Breast epithelium (tissue), 4 donors: ENCODE data around the gene SMIM28. TPM values are rescaled to one million over a fixed set of nuclear protein-coding genes. Genes with fewer than 3 reads are reported as not detected.

Source experiments
- DNase-seq, 2 donors: peaks; one replicate each; pipeline ENCODE4 v3.0.0-alpha.2; 2019; ENCODE audit warnings: low spot score in 2 of 2
- H3K27ac ChIP-seq, 2 donors: fragments of 200-600 bp; sonication (generic) in 1 of 2; one replicate each; pipeline ENCODE4 v1.5.1; 2016 to 2019; ENCODE audit warnings: mild to moderate bottlenecking in 1 of 2
- H3K27me3 ChIP-seq, 2 donors: fragments of 200-600 bp; sonication (generic) in 1 of 2; one replicate each; pipeline versions ENCODE4 v1.5.1 to v1.6.0; 2017 to 2019; ENCODE audit warnings: control low read depth in 1 of 2, mild to moderate bottlenecking in 1 of 2
- H3K36me3 ChIP-seq: fragments of 200-600 bp; one replicate; pipeline ENCODE4 v1.5.1; 2019
- H3K4me1 ChIP-seq, 2 donors: fragments of 200-600 bp; sonication (generic); one replicate each; pipeline ENCODE4 v1.5.1; 2016 to 2019; ENCODE audit warnings: control low read depth in 1 of 2
- H3K4me3 ChIP-seq, 3 donors: fragments of 200-600 bp; sonication (generic); 1 replicate in 2 of 3; 2 replicates in 1 of 3; pipeline ENCODE4 v1.5.1; 2016 to 2019; ENCODE audit warnings: mild to moderate bottlenecking in 3 of 3, moderate library complexity in 2 of 3
- H3K9me3 ChIP-seq, 2 donors: fragments of 200-600 bp; sonication (generic) in 1 of 2; one replicate each; pipeline ENCODE4 v1.5.1; 2016 to 2019; ENCODE audit warnings: control low read depth in 1 of 2
- POLR2A ChIP-seq: fragments of 450-650 bp; IDR thresholded peaks from one replicate; pipeline ENCODE4 v1.6.1; 2016; ENCODE audit warnings: antibody characterized with exemption, mild to moderate bottlenecking, moderate library complexity
- POLR2AphosphoS5 ChIP-seq, 3 donors: sonication (generic); formaldehyde crosslinking; IDR thresholded peaks; one replicate each; pipeline ENCODE4 v1.6.1; 2017; ENCODE audit warnings: antibody characterized with exemption in 3 of 3
- intact Hi-C: fragments of 100-400 bp; cut with DNase I; formaldehyde crosslinking; loops from one replicate; pipeline ENCODE4 v1.15.1; 2023; ENCODE audit warnings: low total_unique reads
- total RNA-seq, 3 donors: library from RNA; depleted of rRNA; stranded (reverse); fragments of >200 nt; gene quantifications; one replicate each; pipeline ENCODE4 v1.1.0, GENCODE V29; 2016
- TF ChIP-seq, protein P1 (sequence below), 3 donors: fragments of 450-650 bp; IDR thresholded peaks; one replicate each; pipeline ENCODE4 v1.5.1; 2016 to 2017; ENCODE audit warnings: antibody characterized with exemption in 3 of 3, mild to moderate bottlenecking in 3 of 3, moderate library complexity in 3 of 3

SMIM28 gene
- total RNA-seq, 3 donors from 2014 or later: not detected

DNA sequence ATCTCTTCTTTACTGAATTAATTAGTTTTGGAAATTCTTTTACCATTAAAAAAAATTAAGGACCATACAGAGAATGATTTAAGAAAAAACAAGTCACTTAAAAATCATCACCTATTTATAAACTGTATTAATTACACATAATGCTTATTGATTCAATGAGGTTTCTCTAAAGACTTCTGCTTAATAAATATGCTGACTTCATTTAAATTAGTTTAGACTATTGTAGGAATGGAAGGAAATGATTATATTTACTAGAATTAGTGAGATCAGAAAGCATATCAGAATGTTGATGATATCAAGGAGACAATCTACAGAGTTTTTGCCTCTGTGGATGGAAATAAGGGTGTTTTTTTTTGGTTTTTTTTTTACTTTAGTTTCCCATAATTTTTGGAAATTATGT is 34.6 kb upstream of the SMIM28 start:
- no peaks in the 10 kb centered on the region for H3K36me3 ChIP-seq
- no peaks in the 10 kb centered on the region for H3K9me3 ChIP-seq
- DNase-seq: no peak
- H3K4me3 ChIP-seq: no peak overlapping the region
- H3K27me3 ChIP-seq: no peaks in the 10 kb centered on the region
- intact Hi-C loops: no loop called here
- no peak overlapping the region for H3K27ac ChIP-seq
- H3K4me1 ChIP-seq: no peaks in the 10 kb centered on the region
- TF ChIP-seq, protein P1, sequence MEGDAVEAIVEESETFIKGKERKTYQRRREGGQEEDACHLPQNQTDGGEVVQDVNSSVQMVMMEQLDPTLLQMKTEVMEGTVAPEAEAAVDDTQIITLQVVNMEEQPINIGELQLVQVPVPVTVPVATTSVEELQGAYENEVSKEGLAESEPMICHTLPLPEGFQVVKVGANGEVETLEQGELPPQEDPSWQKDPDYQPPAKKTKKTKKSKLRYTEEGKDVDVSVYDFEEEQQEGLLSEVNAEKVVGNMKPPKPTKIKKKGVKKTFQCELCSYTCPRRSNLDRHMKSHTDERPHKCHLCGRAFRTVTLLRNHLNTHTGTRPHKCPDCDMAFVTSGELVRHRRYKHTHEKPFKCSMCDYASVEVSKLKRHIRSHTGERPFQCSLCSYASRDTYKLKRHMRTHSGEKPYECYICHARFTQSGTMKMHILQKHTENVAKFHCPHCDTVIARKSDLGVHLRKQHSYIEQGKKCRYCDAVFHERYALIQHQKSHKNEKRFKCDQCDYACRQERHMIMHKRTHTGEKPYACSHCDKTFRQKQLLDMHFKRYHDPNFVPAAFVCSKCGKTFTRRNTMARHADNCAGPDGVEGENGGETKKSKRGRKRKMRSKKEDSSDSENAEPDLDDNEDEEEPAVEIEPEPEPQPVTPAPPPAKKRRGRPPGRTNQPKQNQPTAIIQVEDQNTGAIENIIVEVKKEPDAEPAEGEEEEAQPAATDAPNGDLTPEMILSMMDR (IDR thresholded peaks at IDR 0.05): no peak
- TF ChIP-seq POLR2A: no peak
- no peak for TF ChIP-seq POLR2AphosphoS5 (IDR thresholded peaks at IDR 0.05)

- intact Hi-C loops: no loop called here
- no peak for TF ChIP-seq POLR2A
- TF ChIP-seq, protein P1 (IDR thresholded peaks at IDR 0.05): no peak
- no peak for TF ChIP-seq POLR2AphosphoS5 (IDR thresholded peaks at IDR 0.05)
- no peaks in the 10 kb centered on the region for H3K27me3 ChIP-seq
These were observed 32.0 kb upstream of the SMIM28 start for GRCh38 chr6:138345565-138346285.

GRCh38 chr6:138346302-138347195 is 31.2 kb upstream of the SMIM28 start:
- TF ChIP-seq POLR2A: no peak
- TF ChIP-seq, protein P1 (IDR thresholded peaks at IDR 0.05): no peak
- no peak for TF ChIP-seq POLR2AphosphoS5 (IDR thresholded peaks at IDR 0.05)
- no peaks in the 10 kb centered on the region for H3K9me3 ChIP-seq
- H3K27ac ChIP-seq: no peak overlapping the region
- no peaks in the 10 kb centered on the region for H3K36me3 ChIP-seq
- no peaks in the 10 kb centered on the region for H3K4me1 ChIP-seq
- no peaks in the 10 kb centered on the region for H3K27me3 ChIP-seq
- H3K4me3 ChIP-seq: no peak overlapping the region
- intact Hi-C loops: no loop called here
- DNase-seq: no peak

More at GRCh38 chr6:138345565-138346285, 32.0 kb upstream of the SMIM28 start:
- Histone ChIP-seq H3K4me3 (no peak overlapping the region), H3K27ac (no peak overlapping the region), H3K36me3 (no peaks in the 10 kb centered on the region), H3K9me3 (no peaks in the 10 kb centered on the region), H3K4me1 (no peaks in the 10 kb centered on the region)
- DNase-seq: no peak

DNA sequence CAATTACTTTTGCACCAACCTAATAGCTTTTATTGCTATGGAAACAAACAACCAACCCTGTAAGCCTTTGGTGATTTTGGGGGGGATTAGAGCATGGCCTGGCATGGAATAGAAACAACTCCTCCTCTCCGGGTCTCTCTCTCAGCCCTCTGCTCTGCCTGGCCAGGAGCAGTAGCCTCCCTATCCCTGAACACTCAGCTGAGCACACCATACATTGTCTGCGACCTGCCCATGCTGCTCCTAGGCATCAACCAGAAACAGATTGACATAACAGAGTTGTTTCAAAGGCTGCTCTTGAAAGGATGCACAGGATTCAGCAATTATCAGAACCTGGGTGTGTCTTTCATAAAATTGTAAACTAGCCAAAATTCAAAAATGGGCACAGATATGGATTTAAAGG is 29.8 kb upstream of the SMIM28 start:
- Histone ChIP-seq H3K27me3 (no peaks in the 10 kb centered on the region), H3K36me3 (no peaks in the 10 kb centered on the region), H3K27ac (no peak overlapping the region), H3K4me1 (no peaks in the 10 kb centered on the region), H3K9me3 (no peaks in the 10 kb centered on the region), H3K4me3 (no peak overlapping the region)
- intact Hi-C loops: no loop called here
- TF ChIP-seq, protein P1 (IDR thresholded peaks at IDR 0.05): no peak
- no peak for TF ChIP-seq POLR2AphosphoS5 (IDR thresholded peaks at IDR 0.05)
- TF ChIP-seq POLR2A: no peak
- DNase-seq: no peak

DNA sequence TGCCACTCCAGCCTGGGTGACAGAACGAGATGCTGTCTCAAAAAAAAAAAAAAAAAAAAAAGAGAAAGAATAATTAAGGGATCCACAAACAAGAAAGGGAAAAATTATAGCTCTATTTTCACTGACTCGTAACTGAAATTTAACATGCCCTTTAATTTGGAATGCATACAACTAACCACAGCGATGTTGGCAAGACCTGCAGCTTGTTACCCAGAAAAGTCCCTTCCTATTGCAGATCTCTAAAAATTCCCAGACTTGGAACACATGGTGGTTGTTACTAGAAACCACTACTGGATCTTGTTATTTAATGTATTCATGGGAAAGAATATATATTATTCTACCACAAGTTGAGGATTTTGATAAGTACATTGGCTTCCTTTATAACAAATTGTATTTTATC is 27.8 kb upstream of the SMIM28 start:
- intact Hi-C loops: no loop called here
- TF ChIP-seq POLR2A (no peak), POLR2AphosphoS5 (IDR thresholded peaks at IDR 0.05) (no peak)
- TF ChIP-seq, protein P1 (IDR thresholded peaks at IDR 0.05): no peak
- Histone ChIP-seq H3K9me3 (no peaks in the 10 kb centered on the region), H3K4me3 (no peak overlapping the region), H3K36me3 (no peaks in the 10 kb centered on the region), H3K27ac (no peak overlapping the region), H3K27me3 (no peaks in the 10 kb centered on the region), H3K4me1 (no peaks in the 10 kb centered on the region)
- no peak for DNase-seq
